ENCODE data around the gene HNF4A. TPM values are rescaled to one million over a fixed set of nuclear protein-coding genes. Genes with fewer than 3 reads are reported as not detected.

Gene HNF4A
- total and polyA plus RNA-seq, 7 donors = 0.03 to 0.13 (median 0.03) TPM; not detected in 4

- no peak for ATAC-seq
- H3K4me3 ChIP-seq = no peak overlapping the region
- peaks cover 0 to 4% (median 3%) of the 10 kb centered on the region in 3 donors for H3K27me3 ChIP-seq (ENCODE audit: insufficient read depth in 3 of 3, low read length in 2 of 3)
- no peaks in the 10 kb centered on the region for H3K36me3 ChIP-seq (ENCODE audit: insufficient read depth in 1 of 2, low read depth in 1 of 2)
- WGBS, 3 donors = 79 to 81% (median 79%) methylated on average over 13 of the region's 13 CpGs
- no peak for DNase-seq
- no peak overlapping the region for H3K27ac ChIP-seq
- H3K4me1 ChIP-seq = no peaks in the 10 kb centered on the region
- no peaks in the 10 kb centered on the region for H3K9me3 ChIP-seq
- no peak for TF ChIP-seq CTCF (IDR thresholded peaks at IDR 0.05)
- intact Hi-C loops (cut with DNase I) = no loop called here
These were observed 62.8 kb downstream of the HNF4A start for GRCh38 chr20:44418069-44418905.

GRCh38 chr20:44419131-44419844 is 63.8 kb downstream of the HNF4A start:
- H3K27me3 ChIP-seq (ENCODE audit: insufficient read depth in 3 of 3, low read length in 2 of 3) = peaks cover 0 to 5% (median 2%) of the 10 kb centered on the region in 3 donors
- 81 to 83% (median 82%) methylated on average over 13 of the region's 13 CpGs for WGBS, 3 donors
- ATAC-seq = no peak
- no peaks in the 10 kb centered on the region for H3K4me1 ChIP-seq
- TF ChIP-seq CTCF (IDR thresholded peaks at IDR 0.05) = no peak
- H3K9me3 ChIP-seq = no peaks in the 10 kb centered on the region
- no peak for DNase-seq
- no peak overlapping the region for H3K27ac ChIP-seq
- H3K36me3 ChIP-seq (ENCODE audit: insufficient read depth in 1 of 2, low read depth in 1 of 2) = no peaks in the 10 kb centered on the region
- no peak overlapping the region for H3K4me3 ChIP-seq
- intact Hi-C loops (cut with DNase I) = no loop called here

- Histone ChIP-seq H3K27ac (no peak overlapping the region), H3K4me3 (no peak overlapping the region), H3K9me3 (no peaks in the 10 kb centered on the region), H3K4me1 (no peaks in the 10 kb centered on the region), H3K36me3 (ENCODE audit: insufficient read depth in 1 of 2, low read depth in 1 of 2) (no peaks in the 10 kb centered on the region), H3K27me3 (ENCODE audit: insufficient read depth in 3 of 3, low read length in 2 of 3) (peaks cover 0 to 5% (median 4%) of the 10 kb centered on the region in 3 donors)
- DNase-seq = no peak
- TF ChIP-seq CTCF (IDR thresholded peaks at IDR 0.05) = no peak
- intact Hi-C loops (cut with DNase I) = no loop called here
- ATAC-seq = no peak
- 73 to 82% (median 79%) methylated on average over 4 of the region's 4 CpGs for WGBS, 3 donors
These were observed 65.0 kb downstream of the HNF4A start for GRCh38 chr20:44420497-44420896.

GRCh38 chr20:44422083-44422482 is 66.6 kb downstream of the HNF4A start:
- Histone ChIP-seq H3K36me3 (ENCODE audit: insufficient read depth in 1 of 2, low read depth in 1 of 2) (no peaks in the 10 kb centered on the region), H3K4me3 (no peak overlapping the region), H3K9me3 (no peaks in the 10 kb centered on the region), H3K27me3 (ENCODE audit: insufficient read depth in 3 of 3, low read length in 2 of 3) (peaks cover 0 to 5% (median 4%) of the 10 kb centered on the region in 3 donors), H3K4me1 (no peaks in the 10 kb centered on the region), H3K27ac (no peak overlapping the region)
- intact Hi-C loops (cut with DNase I) = no loop called here
- DNase-seq = no peak
- no peak for ATAC-seq
- TF ChIP-seq CTCF (IDR thresholded peaks at IDR 0.05) = no peak
- 58 to 64% (median 61%) methylated on average over 3 of the region's 3 CpGs for WGBS, 3 donors

Measured in psoas muscle (tissue), 8 donors.